CD14-positive monocyte (primary cell): Measurements from ENCODE around the gene ENTPD5. TPM values are rescaled to one million over a fixed set of nuclear protein-coding genes. Genes with fewer than 3 reads are reported as not detected.

Experiments used
- DNase-seq, 3 donors: peaks; one replicate each; pipeline ENCODE4 v3.0.0-alpha.2; 2011 to 2022
- H2AFZ ChIP-seq: 2 replicates; pipeline ENCODE4 v1.6.0; 2012; ENCODE audit warnings: mild to moderate bottlenecking, low read depth, low read length, inconsistent platforms; ENCODE audit not compliant: insufficient read depth, poor library complexity, severe bottlenecking
- H3K27ac ChIP-seq, 2 donors: 1 replicate in 1 of 2; 2 replicates in 1 of 2; pipeline ENCODE4 v1.5.1; 2012 to 2013; ENCODE audit warnings: low read length in 2 of 2, control low read depth in 1 of 2, inconsistent platforms in 1 of 2, low read depth in 1 of 2, mild to moderate bottlenecking in 1 of 2
- H3K27me3 ChIP-seq, 2 donors: one replicate each; pipeline versions ENCODE4 v1.6.0 to v1.6.1; 2011 to 2013; ENCODE audit warnings: low read length in 2 of 2; ENCODE audit not compliant: control insufficient read depth in 2 of 2, insufficient read depth in 2 of 2
- H3K36me3 ChIP-seq, 2 donors: replicated peaks in 1 of 2; 1 replicate in 1 of 2; 2 replicates in 1 of 2; pipeline versions ENCODE4 v1.5.1 to v1.6.1; 2012 to 2013; ENCODE audit warnings: low read length in 2 of 2, control low read depth in 1 of 2, inconsistent platforms in 1 of 2, mild to moderate bottlenecking in 1 of 2; ENCODE audit not compliant: insufficient read depth in 2 of 2, control insufficient read depth in 1 of 2
- H3K4me1 ChIP-seq, 2 donors: 1 replicate in 1 of 2; 2 replicates in 1 of 2; pipeline versions ENCODE4 v1.5.1 to v1.6.1; 2012 to 2013; ENCODE audit warnings: low read length in 2 of 2, control low read depth in 1 of 2, inconsistent platforms in 1 of 2, mild to moderate bottlenecking in 1 of 2, moderate library complexity in 1 of 2; ENCODE audit not compliant: insufficient read depth in 2 of 2, control insufficient read depth in 1 of 2
- H3K4me2 ChIP-seq: replicated peaks from 2 replicates; pipeline ENCODE3; 2012; ENCODE audit warnings: low read length, moderate library complexity, mild to moderate bottlenecking; ENCODE audit not compliant: poor library complexity, severe bottlenecking; ENCODE audit errors: extremely low read depth
- H3K4me3 ChIP-seq, 3 experiments: fragments of 200-600 bp in 1 of 3; sonication (generic) in 1 of 3; replicated peaks in 1 of 3; 1 replicate in 2 of 3; 2 replicates in 1 of 3; pipeline ENCODE4 v1.5.1; 2011 to 2013; ENCODE audit warnings: low read length in 3 of 3, mild to moderate bottlenecking in 3 of 3, control low read depth in 2 of 3, low read depth in 2 of 3, inconsistent platforms in 1 of 3, moderate library complexity in 1 of 3
- H3K79me2 ChIP-seq: 2 replicates; pipeline ENCODE4 v1.6.0; 2012; ENCODE audit warnings: mild to moderate bottlenecking, control low read depth, inconsistent platforms, low read length, moderate library complexity; ENCODE audit not compliant: insufficient read depth
- H3K9ac ChIP-seq: 2 replicates; pipeline ENCODE4 v1.6.0; 2017; ENCODE audit warnings: low read length, mild to moderate bottlenecking; ENCODE audit not compliant: insufficient read depth, poor library complexity, severe bottlenecking
- H3K9me3 ChIP-seq, 2 donors: replicated peaks in 1 of 2; 1 replicate in 1 of 2; 2 replicates in 1 of 2; pipeline versions ENCODE4 v1.5.1 to v1.6.1; 2012 to 2013; ENCODE audit warnings: low read length in 2 of 2, control low read depth in 1 of 2; ENCODE audit not compliant: control insufficient read depth in 1 of 2, insufficient read depth in 1 of 2
- H4K20me1 ChIP-seq: 2 replicates; pipeline ENCODE4 v1.6.0; 2012; ENCODE audit warnings: mild to moderate bottlenecking, low read length, control low read depth, moderate library complexity; ENCODE audit not compliant: insufficient read depth
- H3K27ac Mint-ChIP-seq, 7 donors: one replicate each; pipeline ENCODE4 v1.8.0; 2020; ENCODE audit warnings: mild to moderate bottlenecking in 7 of 7, mixed read lengths in 7 of 7, moderate library complexity in 6 of 7, inconsistent platforms in 2 of 7
- H3K27me3 Mint-ChIP-seq, 3 donors: one replicate each; pipeline ENCODE4 v1.8.0; 2021 to 2022; ENCODE audit warnings: low read depth in 3 of 3, mild to moderate bottlenecking in 3 of 3, mixed read lengths in 3 of 3, moderate library complexity in 3 of 3, inconsistent platforms in 1 of 3
- H3K36me3 Mint-ChIP-seq, 2 donors: one replicate each; pipeline ENCODE4 v1.8.0; 2020; ENCODE audit warnings: mixed read lengths in 2 of 2, inconsistent platforms in 1 of 2, mild to moderate bottlenecking in 1 of 2
- H3K4me1 Mint-ChIP-seq: one replicate; pipeline ENCODE4 v1.8.0; 2020; ENCODE audit warnings: mild to moderate bottlenecking, mixed read lengths
- H3K4me3 Mint-ChIP-seq, 2 donors: one replicate each; pipeline ENCODE4 v1.8.0; 2020; ENCODE audit warnings: mild to moderate bottlenecking in 2 of 2, mixed read lengths in 2 of 2, moderate library complexity in 1 of 2
- H3K9me3 Mint-ChIP-seq, 7 donors: one replicate each; pipeline ENCODE4 v1.8.0; 2020 to 2022; ENCODE audit warnings: mixed read lengths in 7 of 7, mild to moderate bottlenecking in 6 of 7, moderate library complexity in 6 of 7, inconsistent platforms in 2 of 7
- CTCF ChIP-seq: fragments of 200-600 bp; IDR thresholded peaks from one replicate; pipeline ENCODE4 v1.8.0; 2022; ENCODE audit warnings: antibody characterized with exemption, mild to moderate bottlenecking
- WGBS: methylation state at CpG from one replicate; pipeline ENCODE4 v1.1.5; 2013; ENCODE audit warnings: missing lambda C conversion rate; ENCODE audit not compliant: insufficient coverage; 5-methylcytosine and 5-hydroxymethylcytosine counted together
- intact Hi-C, 2 donors: fragments of 100-400 bp; cut with micrococcal nuclease; formaldehyde crosslinking; loops; one replicate each; pipeline versions ENCODE4 v1.15.0 to v1.15.1; 2023
- polyA plus RNA-seq, 3 donors: library from polyadenylated mRNA; depleted of rRNA in 1 of 3; unstranded in 2 of 3; stranded (reverse) in 1 of 3; fragments of 300-500 nt in 2 of 3; fragments of >200 nt in 1 of 3; fragmentation: Illumina TruSeq in 2 of 3; gene quantifications; 1 replicate in 2 of 3; 2 replicates in 1 of 3; pipeline ENCODE4 v1.2.3, GENCODE V29; 2012 to 2021

Gene ENTPD5
- polyA plus RNA-seq, 3 donors: 2.3 to 4.3 (median 2.7) TPM

DNA sequence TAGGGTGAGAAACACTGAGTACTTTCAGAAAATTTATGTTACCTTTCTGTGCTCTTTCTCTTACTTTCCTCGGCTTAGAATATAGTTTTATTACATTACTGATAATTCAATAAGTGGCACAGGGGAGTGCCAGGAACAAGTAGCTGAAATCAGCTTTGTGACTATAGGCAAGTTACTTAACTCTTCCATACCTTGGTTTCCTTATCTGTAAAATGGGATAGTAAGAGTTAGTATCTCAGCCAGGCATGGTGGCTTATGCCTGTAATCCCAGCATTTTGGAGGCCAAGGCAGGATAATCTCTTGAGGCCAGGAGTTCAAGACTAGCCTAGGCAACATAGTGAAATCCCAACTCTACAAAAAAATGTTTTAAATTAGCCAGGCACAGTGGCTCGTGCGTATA lies 15.5 kb upstream of the ENTPD5 start:
- Histone ChIP-seq H2AFZ (no peak overlapping the region), H3K4me2 (no peak overlapping the region), H3K27me3 (no peaks in the 10 kb centered on the region), H3K4me3 (no peak overlapping the region), H3K36me3 (no peaks in the 10 kb centered on the region), H4K20me1 (no peaks in the 10 kb centered on the region), H3K9ac (no peak overlapping the region), H3K27ac (no peak overlapping the region), H3K79me2 (no peaks in the 10 kb centered on the region), H3K9me3 (no peaks in the 10 kb centered on the region), H3K4me1 (peaks cover 12 to 13% of the 10 kb centered on the region in 2 donors)
- Mint-ChIP-seq H3K4me3 (no peak overlapping the region), H3K36me3 (no peaks in the 10 kb centered on the region), H3K9me3 (peaks cover 0 to 3% (median 0%) of the 10 kb centered on the region in 7 donors), H3K27ac (no peak overlapping the region), H3K4me1 (peaks cover 14% of the 10 kb centered on the region), H3K27me3 (peaks cover 0 to 2% (median 0%) of the 10 kb centered on the region in 3 donors)
- WGBS: no CpG with 5 or more reads among the region's 3 CpGs
- TF ChIP-seq CTCF: no peak
- DNase-seq: no peak
- intact Hi-C loops: no loop called here

GRCh38 chr14:74029136-74029535 lies 10.0 kb upstream of the ENTPD5 start:
- DNase-seq: no peak
- Histone ChIP-seq H3K27ac (no peak overlapping the region), H3K36me3 (no peaks in the 10 kb centered on the region), H2AFZ (peak overlapping the region; percentile 30), H3K27me3 (no peaks in the 10 kb centered on the region), H3K4me2 (no peak overlapping the region), H3K9me3 (no peaks in the 10 kb centered on the region), H4K20me1 (no peaks in the 10 kb centered on the region), H3K4me3 (no peak overlapping the region), H3K9ac (no peak overlapping the region), H3K79me2 (no peaks in the 10 kb centered on the region), H3K4me1 (peaks cover 11 to 12% of the 10 kb centered on the region in 2 donors)
- Mint-ChIP-seq H3K4me3 (no peak overlapping the region), H3K27me3 (no peaks in the 10 kb centered on the region), H3K36me3 (no peaks in the 10 kb centered on the region), H3K4me1 (peaks cover 12% of the 10 kb centered on the region), H3K27ac (no peak overlapping the region), H3K9me3 (peaks cover 0 to 3% (median 0%) of the 10 kb centered on the region in 7 donors)
- intact Hi-C loops: no loop called here
- 100% methylated on average over 3 of the region's 3 CpGs for WGBS
- TF ChIP-seq CTCF: no peak
